ENCODE measurements around the gene GCNT4.

GRCh38 chr5:75021219-75021618 lies 31.1 kb downstream of the GCNT4 start:
- TF ChIP-seq TAF1 (IDR thresholded peaks at IDR 0.05; ENCODE audit: borderline replicate concordance, insufficient read depth, low read length) (no peak), POLR2AphosphoS5 (IDR thresholded peaks at IDR 0.05; ENCODE audit: low read depth, low read length) (no peak), REST (IDR thresholded peaks at IDR 0.05; ENCODE audit: insufficient read depth in 1 of 2, low read depth in 2 of 2, low read length in 2 of 2) (no peak)

Data from PFSK-1 (cell line).